DMS153 treated with DMSO at 0.1 percent for 48 hours (cell line): ENCODE results near the gene EFS.

ENCODE experiments used
- DNase-seq: peaks from one replicate; lab custom pipeline; 2025; ENCODE audit not compliant: unreplicated experiment; lab: John Stamatoyannopoulos, UW

EFS gene

GRCh38 chr14:23306412-23307145, 58.4 kb downstream of the EFS start, which contains the start of gene BCL2L2:
Gene BCL2L2, plus strand, starts transcription at chr14:23306833. Its CDS starts 935 bp downstream, at chr14:23307768.
- DNase-seq = peak; percentile 90
